HG02610 (cell line): ENCODE results near the gene SLC16A14.
A peak's percentile ranks its signal among the peaks of the same experiment; 100 is the strongest.
"Not testable (repeated sequence)": the region's sequence is repeated elsewhere in the genome, so short reads cannot be mapped to it uniquely, and the experiment has no call there.

Source experiments
- ATAC-seq: cut with Tn5 transposase; IDR thresholded peaks from one replicate; pipeline ENCODE4 v1.9.1; 2021; ENCODE audit warnings: mild to moderate bottlenecking, moderate library complexity; ENCODE audit not compliant: unreplicated experiment

Gene SLC16A14, protein sequence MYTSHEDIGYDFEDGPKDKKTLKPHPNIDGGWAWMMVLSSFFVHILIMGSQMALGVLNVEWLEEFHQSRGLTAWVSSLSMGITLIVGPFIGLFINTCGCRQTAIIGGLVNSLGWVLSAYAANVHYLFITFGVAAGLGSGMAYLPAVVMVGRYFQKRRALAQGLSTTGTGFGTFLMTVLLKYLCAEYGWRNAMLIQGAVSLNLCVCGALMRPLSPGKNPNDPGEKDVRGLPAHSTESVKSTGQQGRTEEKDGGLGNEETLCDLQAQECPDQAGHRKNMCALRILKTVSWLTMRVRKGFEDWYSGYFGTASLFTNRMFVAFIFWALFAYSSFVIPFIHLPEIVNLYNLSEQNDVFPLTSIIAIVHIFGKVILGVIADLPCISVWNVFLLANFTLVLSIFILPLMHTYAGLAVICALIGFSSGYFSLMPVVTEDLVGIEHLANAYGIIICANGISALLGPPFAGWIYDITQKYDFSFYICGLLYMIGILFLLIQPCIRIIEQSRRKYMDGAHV

GRCh38 chr2:230068651-230069055 is at the start of gene SLC16A14:
TSS of gene SLC16A14 (minus strand) at chr2:230068924. CDS start at chr2:230059352, 9,572 bp downstream.
- no peak for ATAC-seq

DNA sequence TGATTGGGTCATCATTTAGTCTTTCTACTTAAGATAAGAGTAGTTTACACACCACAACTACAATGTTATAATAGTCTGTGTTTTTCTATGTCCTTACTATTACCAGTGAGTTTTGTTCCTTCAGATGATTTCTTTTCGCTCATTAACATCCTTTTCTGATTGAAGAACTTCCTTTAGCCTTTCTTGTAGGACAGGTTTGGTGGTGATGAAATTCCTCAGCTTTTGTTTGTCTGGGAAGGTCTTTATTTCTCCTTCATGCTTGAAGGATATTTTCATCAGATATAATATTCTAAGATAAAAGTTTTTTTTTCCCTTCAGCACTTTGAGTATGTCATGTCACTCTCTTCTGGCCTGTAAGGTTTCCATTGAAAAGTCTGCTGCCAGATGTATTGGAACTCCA is 38.0 kb upstream of the SLC16A14 start:
- ATAC-seq: no peak

- not testable (repeated sequence) for ATAC-seq
Measured at GRCh38 chr2:230101967-230102366, 33.2 kb upstream of the SLC16A14 start.

GRCh38 chr2:230097841-230098240 is 29.1 kb upstream of the SLC16A14 start:
- ATAC-seq: no peak

DNA sequence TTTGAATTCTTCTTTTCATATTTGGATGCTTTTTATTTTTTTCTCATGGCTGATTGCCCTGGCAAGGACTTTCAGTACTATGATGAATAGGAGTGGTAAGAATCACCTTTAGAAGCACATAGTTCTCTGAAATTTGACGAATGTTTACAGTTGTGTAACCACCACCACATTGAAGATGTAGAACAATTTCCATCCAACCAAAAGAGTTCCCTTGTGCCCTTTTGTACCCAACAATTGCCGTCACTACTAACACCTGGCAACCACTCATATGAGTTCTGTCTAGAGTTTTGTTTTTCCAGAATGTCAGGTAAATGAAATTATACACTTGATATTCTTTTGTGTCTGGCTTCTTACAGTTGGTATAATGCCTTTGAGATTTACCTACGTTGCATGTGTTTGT is 28.7 kb upstream of the SLC16A14 start:
- ATAC-seq: no peak

GRCh38 chr2:230090967-230091366 is 22.2 kb upstream of the SLC16A14 start:
- no peak for ATAC-seq

- ATAC-seq: no peak
Measured at GRCh38 chr2:230085201-230085600, 16.5 kb upstream of the SLC16A14 start.

- no peak for ATAC-seq
Measured at GRCh38 chr2:230077851-230078547, 9.3 kb upstream of the SLC16A14 start.

- no peak for ATAC-seq
Measured at GRCh38 chr2:230076819-230077218, 8.1 kb upstream of the SLC16A14 start.

DNA sequence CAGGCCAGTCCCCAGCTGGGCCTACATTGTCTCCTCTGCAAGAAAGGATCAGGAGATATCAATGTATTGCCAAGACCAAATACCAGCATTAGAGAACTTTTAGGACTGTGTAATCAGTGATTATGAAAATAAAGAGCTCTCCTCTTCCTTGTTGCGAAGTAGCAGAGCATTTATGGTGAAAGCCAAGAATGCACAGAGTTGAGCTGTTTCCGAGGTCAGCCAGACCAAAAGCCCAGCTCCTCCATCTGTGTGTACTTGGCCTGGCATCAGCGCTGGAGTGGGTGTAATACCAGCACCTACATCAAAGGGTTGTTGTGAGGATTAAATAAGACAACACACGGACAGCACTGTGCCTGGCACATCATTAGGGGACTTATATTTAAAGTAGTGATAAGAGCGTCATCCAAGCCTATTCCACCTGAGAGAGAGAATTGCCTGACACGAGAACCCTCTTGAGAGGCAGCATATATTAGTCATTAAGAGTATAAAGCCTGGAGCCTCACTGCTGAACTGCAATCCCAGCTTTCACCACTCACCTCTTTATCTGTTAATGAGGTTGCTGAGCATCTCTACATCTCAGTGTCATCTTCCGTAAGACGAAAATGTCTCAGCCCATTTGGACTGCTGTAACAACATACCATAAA is 7.4 kb upstream of the SLC16A14 start:
- ATAC-seq: no peak

DNA sequence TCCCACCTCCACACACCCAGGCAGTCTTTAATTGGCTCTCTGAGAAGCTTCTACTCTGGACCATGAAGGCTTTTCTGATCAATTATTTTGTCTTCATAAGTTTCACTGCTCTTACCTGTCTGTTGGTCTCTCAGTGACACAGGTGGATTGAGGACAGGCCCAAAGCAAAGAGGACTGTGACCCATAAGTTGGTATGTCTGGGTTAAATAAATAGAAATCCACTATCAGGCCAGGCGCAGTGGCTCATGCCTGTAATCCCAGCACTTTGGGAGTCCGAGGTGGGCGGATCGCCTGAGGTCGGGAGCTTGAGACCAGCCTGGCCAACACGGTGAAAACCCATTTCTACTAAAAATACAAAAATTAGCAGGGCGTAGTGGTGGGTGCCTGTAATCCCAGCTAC is 2.7 kb upstream of the SLC16A14 start:
- no peak for ATAC-seq

DNA sequence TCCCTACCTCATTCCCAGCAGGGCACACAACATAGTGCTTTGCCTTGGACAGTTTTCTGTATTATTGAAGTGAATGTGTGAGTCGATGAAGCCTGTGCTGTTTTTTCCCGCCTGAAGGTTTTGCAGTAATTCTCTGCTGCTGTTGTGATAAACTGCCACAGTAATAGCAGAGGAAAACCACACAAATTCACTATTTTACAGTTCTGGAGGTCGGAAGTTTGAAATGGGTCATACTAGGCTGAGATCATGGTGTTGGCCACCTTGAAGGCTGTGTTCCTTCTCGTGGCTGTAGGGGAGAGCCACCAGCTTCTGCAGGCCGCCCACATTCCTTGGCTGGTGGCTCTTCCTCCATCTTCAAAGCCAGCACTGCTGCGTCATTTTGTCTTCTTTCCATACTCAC is 678 bp upstream of the SLC16A14 start:
- ATAC-seq: no peak

DNA sequence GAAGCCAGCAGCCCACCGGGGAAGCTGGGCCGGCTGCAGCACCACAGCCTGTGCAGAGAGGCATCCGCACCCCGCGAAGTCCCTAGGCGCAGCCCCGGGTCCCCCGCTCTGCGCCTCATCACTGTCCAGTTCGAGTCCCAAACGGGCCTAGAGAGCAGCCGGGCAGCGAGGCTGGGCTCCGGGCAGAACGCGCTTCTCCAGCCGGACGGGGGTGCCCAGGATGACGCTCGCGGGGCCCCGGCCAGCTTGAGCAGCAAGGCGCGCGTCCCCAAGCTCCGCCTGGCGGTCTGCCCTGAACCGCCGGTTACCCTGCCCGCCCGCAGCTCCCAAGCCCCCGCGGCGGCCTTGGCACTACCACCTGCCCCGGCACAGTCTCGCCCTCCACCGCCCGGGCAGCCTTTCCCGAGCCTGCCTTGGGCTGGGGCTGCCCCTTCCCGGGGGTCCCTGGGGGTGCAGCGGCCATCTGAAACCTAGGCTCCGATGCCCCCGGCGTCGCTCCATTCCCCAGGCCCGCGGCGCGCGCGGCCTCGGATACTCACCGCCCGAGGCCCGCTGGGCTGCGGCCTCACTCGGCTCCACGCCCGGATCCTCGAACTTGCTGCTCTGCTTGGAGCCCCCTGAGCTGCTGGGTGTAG is 591 bp downstream of the SLC16A14 start:
- ATAC-seq: peak; percentile 27

DNA sequence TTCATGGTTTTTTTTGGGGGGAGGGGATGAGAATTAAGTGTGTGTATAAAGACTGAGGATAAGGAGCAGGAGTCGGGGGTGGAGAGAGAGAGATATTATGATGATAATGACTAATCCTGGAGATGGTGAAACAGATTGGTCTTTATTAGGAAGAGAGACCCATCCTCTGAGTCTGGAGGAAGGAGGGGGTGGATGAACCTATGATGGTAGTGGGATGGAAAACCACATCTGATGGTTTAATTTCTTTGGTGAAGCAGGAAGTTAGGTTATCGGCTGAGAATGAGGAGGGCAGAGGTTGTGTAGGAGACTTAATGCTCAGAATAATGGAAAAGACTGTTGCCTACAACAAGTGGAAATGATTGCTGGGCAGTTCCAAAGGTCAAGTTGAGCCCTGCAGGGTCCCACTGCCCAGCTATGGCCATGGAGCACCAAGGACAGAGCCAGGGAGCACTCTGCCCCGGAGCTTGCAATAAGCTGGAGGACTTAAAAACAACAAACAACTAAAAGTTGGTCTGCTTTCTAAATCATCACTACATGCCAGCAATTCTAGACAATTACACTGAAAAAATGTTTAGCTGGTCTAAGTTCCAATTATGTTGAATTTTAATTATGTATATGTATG is 7.9 kb downstream of the SLC16A14 start:
- no peak for ATAC-seq

DNA sequence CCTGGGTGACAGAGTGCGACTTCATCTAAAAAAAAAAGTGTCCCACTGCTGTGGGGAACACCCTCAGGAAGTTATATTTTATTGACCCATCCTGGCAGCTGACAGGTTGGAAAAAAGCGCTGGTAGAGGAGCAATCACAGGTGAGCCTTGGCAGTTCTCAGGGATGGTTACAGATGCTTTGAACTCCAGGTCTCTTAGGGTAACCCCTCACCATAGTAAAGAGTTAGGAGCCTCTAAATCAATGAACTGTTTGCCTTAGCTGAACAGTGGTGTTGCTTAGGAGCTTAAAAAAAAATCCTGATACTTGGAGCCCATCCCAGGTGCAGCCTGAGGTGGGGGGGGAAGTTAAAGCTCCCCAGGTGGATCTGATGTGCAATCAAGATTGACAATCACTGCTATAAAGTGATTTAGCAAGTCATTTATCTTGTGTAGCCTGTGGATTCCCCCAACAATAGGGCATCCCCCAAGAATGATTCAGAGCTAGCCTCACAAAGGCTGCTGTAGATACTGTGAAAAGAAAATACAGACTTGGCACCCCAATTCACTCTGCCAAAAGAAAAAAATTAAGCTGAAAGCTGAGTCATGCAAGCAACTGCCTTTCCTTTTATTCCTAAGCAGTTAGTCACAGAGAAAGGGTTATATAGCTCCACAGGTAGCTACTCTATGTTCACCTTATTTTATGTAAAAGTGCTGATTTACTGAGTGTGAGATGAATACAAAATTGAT is 14.8 kb downstream of the SLC16A14 start:
- no peak for ATAC-seq

DNA sequence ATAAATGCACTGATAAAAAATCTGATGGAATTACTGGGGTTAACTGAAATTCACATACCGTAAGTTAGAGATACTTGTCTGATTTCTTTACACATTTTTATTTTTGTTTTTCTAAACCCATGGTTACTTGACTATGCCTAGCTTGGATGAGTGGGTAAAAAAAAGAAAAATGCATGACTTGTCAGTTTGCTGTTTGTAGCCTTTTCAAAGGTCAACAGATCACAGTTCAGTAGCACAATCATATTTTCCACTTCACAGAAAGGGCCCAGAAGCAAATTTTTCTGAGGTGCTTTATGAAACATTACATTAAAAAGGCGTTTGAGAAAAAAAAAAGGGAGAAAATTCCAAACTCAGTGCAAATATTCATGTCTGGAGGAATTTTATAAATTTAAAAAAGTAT is 16.4 kb downstream of the SLC16A14 start:
- no peak for ATAC-seq

- no peak for ATAC-seq
Measured at GRCh38 chr2:230050136-230050535, 18.6 kb downstream of the SLC16A14 start.

DNA sequence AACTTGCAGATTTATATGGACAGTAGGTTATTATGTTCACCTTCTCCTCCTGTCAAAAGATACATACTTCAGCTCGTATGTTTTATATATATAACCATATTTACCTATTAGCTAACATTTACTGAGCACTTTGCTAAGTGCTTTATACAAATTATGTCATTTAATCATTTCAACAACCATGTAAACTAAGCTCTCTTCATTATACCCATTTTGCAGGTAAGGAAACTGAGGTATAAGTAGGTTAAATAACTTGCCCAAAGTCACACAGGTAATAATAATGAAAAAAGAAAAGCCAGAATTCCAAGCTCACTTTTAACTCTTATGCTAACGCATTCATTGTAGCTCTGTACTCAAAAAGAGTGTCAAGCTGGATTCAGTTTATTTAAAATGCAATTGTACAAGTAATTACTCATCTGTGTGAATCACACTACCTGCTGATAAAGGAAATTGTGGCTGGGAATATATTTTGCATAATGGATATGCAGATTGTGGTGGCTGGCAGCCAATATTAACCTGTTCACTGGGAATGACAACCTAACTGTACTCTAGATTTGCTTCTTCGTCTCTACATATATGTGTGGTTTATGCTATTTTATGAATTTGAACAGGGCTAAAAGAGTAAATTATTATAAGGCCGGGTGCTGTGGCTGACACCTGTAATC is 20.6 kb downstream of the SLC16A14 start:
- ATAC-seq: no peak

DNA sequence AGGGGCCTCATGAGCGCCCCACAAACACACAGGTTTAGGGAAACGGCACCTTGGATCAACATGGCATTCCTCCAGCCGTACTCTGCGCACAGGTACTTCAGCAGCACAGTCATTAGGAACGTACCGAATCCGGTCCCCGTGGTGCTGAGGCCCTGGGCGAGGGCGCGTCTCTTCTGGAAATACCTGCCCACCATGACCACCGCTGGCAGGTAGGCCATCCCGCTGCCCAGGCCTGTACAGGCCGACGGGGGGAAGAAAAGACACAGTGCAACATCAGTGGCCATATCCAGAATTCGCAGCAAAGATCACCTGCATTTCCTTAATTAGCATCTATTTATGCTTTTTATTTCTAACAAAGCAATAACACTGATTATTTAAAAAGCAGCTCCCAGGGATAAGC is 22.2 kb downstream of the SLC16A14 start:
- no peak for ATAC-seq

- no peak for ATAC-seq
Measured at GRCh38 chr2:230043461-230043860, 25.3 kb downstream of the SLC16A14 start.
